ENCODE measurements around the gene HDGF.
"Not testable (repeated sequence)": the region's sequence is repeated elsewhere in the genome, so short reads cannot be mapped to it uniquely, and the experiment has no call there.

HDGF gene

GRCh38 chr1:156767101-156767878 is 15.8 kb upstream of the HDGF start, which contains the start of gene PRCC:
TSS of gene PRCC (plus strand) at chr1:156767535. CDS start at chr1:156767772, 237 bp downstream.
- peak; percentile 73 for DNase-seq (ENCODE audit: low read depth)

- DNase-seq (ENCODE audit: low read depth): no peak
Measured at GRCh38 chr1:156766298-156767100, 15.0 kb upstream of the HDGF start.

- DNase-seq (ENCODE audit: low read depth): no peak
Measured at GRCh38 chr1:156765666-156766065, 14.2 kb upstream of the HDGF start.

GRCh38 chr1:156765136-156765535 is 13.7 kb upstream of the HDGF start:
- DNase-seq (ENCODE audit: low read depth): not testable (repeated sequence)

- no peak for DNase-seq (ENCODE audit: low read depth)
Measured at GRCh38 chr1:156760796-156761104, 9.3 kb upstream of the HDGF start.

- no peak for DNase-seq (ENCODE audit: low read depth)
Measured at GRCh38 chr1:156760092-156760795, 8.8 kb upstream of the HDGF start.

GRCh38 chr1:156757572-156758253 is 6.2 kb upstream of the HDGF start:
- DNase-seq (ENCODE audit: low read depth): not testable (repeated sequence)

- no peak for DNase-seq (ENCODE audit: low read depth)
Measured at GRCh38 chr1:156756355-156756754, 4.9 kb upstream of the HDGF start.

- no peak for DNase-seq (ENCODE audit: low read depth)
Measured at GRCh38 chr1:156755527-156755950, 4.1 kb upstream of the HDGF start.

- no peak for DNase-seq (ENCODE audit: low read depth)
Measured at GRCh38 chr1:156754219-156754618, 2.7 kb upstream of the HDGF start.

- no peak for DNase-seq (ENCODE audit: low read depth)
Measured at GRCh38 chr1:156752843-156753482, 1.5 kb upstream of the HDGF start.

GRCh38 chr1:156751757-156752481 is 444 bp upstream of the HDGF start:
- peak; percentile 88 for DNase-seq (ENCODE audit: low read depth)

- no peak for DNase-seq (ENCODE audit: low read depth)
Measured at GRCh38 chr1:156750711-156751450, 594 bp downstream of the HDGF start.

GRCh38 chr1:156750191-156750672 is 1.2 kb downstream of the HDGF start:
- DNase-seq (ENCODE audit: low read depth): no peak

- no peak for DNase-seq (ENCODE audit: low read depth)
Measured at GRCh38 chr1:156749419-156750118, 1.9 kb downstream of the HDGF start.

- DNase-seq (ENCODE audit: low read depth): no peak
Measured at GRCh38 chr1:156748670-156749418, 2.6 kb downstream of the HDGF start.

- no peak for DNase-seq (ENCODE audit: low read depth)
Measured at GRCh38 chr1:156747742-156748669, 3.5 kb downstream of the HDGF start.
